NCI-H82 (cell line): ENCODE measurements around the gene CDH4.

ENCODE experiments used
- DNase-seq: peaks from one replicate; lab custom pipeline; 2025; lab: John Stamatoyannopoulos, UW

Gene CDH4

GRCh38 chr20:61493798-61494305 is 241.8 kb downstream of the CDH4 start:
- no peak for DNase-seq

- DNase-seq: no peak
Observed at GRCh38 chr20:61494763-61495575, 242.9 kb downstream of the CDH4 start.

GRCh38 chr20:61497029-61497627 is 245.1 kb downstream of the CDH4 start:
- no peak for DNase-seq

GRCh38 chr20:61499859-61500554 is 247.9 kb downstream of the CDH4 start:
- DNase-seq: no peak

GRCh38 chr20:61500791-61501321 is 248.8 kb downstream of the CDH4 start:
- DNase-seq: no peak

GRCh38 chr20:61502433-61502832 is 250.4 kb downstream of the CDH4 start:
- no peak for DNase-seq

GRCh38 chr20:61503106-61503505 is 251.0 kb downstream of the CDH4 start:
- no peak for DNase-seq

GRCh38 chr20:61505508-61505907 is 253.4 kb downstream of the CDH4 start:
- no peak for DNase-seq

GRCh38 chr20:61507778-61508177 is 255.7 kb downstream of the CDH4 start:
- DNase-seq: no peak

GRCh38 chr20:61508301-61509096 is 256.4 kb downstream of the CDH4 start:
- DNase-seq: no peak

GRCh38 chr20:61510778-61511330 is 258.8 kb downstream of the CDH4 start:
- DNase-seq: no peak

GRCh38 chr20:61512475-61512874 is 260.4 kb downstream of the CDH4 start:
- DNase-seq: no peak

- no peak for DNase-seq
Observed at GRCh38 chr20:61513124-61514017, 261.3 kb downstream of the CDH4 start.

- DNase-seq: no peak
Observed at GRCh38 chr20:61514018-61514365, 261.9 kb downstream of the CDH4 start.

GRCh38 chr20:61514396-61514795 is 262.3 kb downstream of the CDH4 start:
- no peak for DNase-seq

- DNase-seq: no peak
Observed at GRCh38 chr20:61514805-61515505, 262.9 kb downstream of the CDH4 start.

GRCh38 chr20:61515922-61516321 is 263.9 kb downstream of the CDH4 start:
- DNase-seq: no peak

- DNase-seq: no peak
Observed at GRCh38 chr20:61516346-61517208, 264.5 kb downstream of the CDH4 start.

GRCh38 chr20:61517419-61517818 is 265.4 kb downstream of the CDH4 start:
- no peak for DNase-seq
